NCI-H2081 treated with DMSO at 0.1 percent for 48 hours (cell line): ENCODE data around the gene KCTD4.
"Not testable (repeated sequence)": the region's sequence is repeated elsewhere in the genome, so short reads cannot be mapped to it uniquely, and the experiment has no call there.

Source experiments
- DNase-seq: peaks from one replicate; lab custom pipeline; 2025; lab: John Stamatoyannopoulos, UW

The KCTD4 gene

GRCh38 chr13:45200701-45201232 is at the start of gene KCTD4:
Gene KCTD4 (minus strand): TSS chr13:45201045. CDS start chr13:45194567, 6,478 bp downstream.
- no peak for DNase-seq

GRCh38 chr13:45249662-45250061 is 48.8 kb upstream of the KCTD4 start:
- DNase-seq: no peak

GRCh38 chr13:45244736-45245135 is 43.9 kb upstream of the KCTD4 start:
- DNase-seq: not testable (repeated sequence)

GRCh38 chr13:45243077-45243476 is 42.2 kb upstream of the KCTD4 start:
- DNase-seq: no peak

GRCh38 chr13:45242524-45242923 is 41.7 kb upstream of the KCTD4 start:
- DNase-seq: no peak

- no peak for DNase-seq
Measured at GRCh38 chr13:45242070-45242469, 41.2 kb upstream of the KCTD4 start.

GRCh38 chr13:45240143-45240542 is 39.3 kb upstream of the KCTD4 start:
- no peak for DNase-seq

- DNase-seq: no peak
Measured at GRCh38 chr13:45238945-45239795, 38.3 kb upstream of the KCTD4 start.

GRCh38 chr13:45232591-45232990 is 31.7 kb upstream of the KCTD4 start:
- DNase-seq: no peak

- DNase-seq: no peak
Measured at GRCh38 chr13:45231722-45232121, 30.9 kb upstream of the KCTD4 start.

GRCh38 chr13:45231305-45231704 is 30.5 kb upstream of the KCTD4 start:
- no peak for DNase-seq

- DNase-seq: no peak
Measured at GRCh38 chr13:45229172-45229571, 28.3 kb upstream of the KCTD4 start.

GRCh38 chr13:45228002-45228401 is 27.2 kb upstream of the KCTD4 start:
- DNase-seq: no peak

GRCh38 chr13:45226024-45226423 is 25.2 kb upstream of the KCTD4 start:
- DNase-seq: no peak

GRCh38 chr13:45225370-45225769 is 24.5 kb upstream of the KCTD4 start:
- no peak for DNase-seq

- no peak for DNase-seq
Measured at GRCh38 chr13:45224176-45224575, 23.3 kb upstream of the KCTD4 start.

- no peak for DNase-seq
Measured at GRCh38 chr13:45222919-45223318, 22.1 kb upstream of the KCTD4 start.

- no peak for DNase-seq
Measured at GRCh38 chr13:45222516-45222915, 21.7 kb upstream of the KCTD4 start.

GRCh38 chr13:45220403-45220802 is 19.6 kb upstream of the KCTD4 start:
- no peak for DNase-seq

GRCh38 chr13:45219938-45220375 is 19.1 kb upstream of the KCTD4 start:
- DNase-seq: no peak

- no peak for DNase-seq
Measured at GRCh38 chr13:45219123-45219891, 18.5 kb upstream of the KCTD4 start.

- no peak for DNase-seq
Measured at GRCh38 chr13:45218689-45219088, 17.8 kb upstream of the KCTD4 start.

GRCh38 chr13:45216193-45216592 is 15.3 kb upstream of the KCTD4 start:
- DNase-seq: no peak
